Measurements from ENCODE around the gene GPATCH2L.

- TF ChIP-seq EZH2 (IDR thresholded peaks at IDR 0.05; ENCODE audit: insufficient read depth, poor library complexity, severe bottlenecking) (no peak), EZH2phosphoT487 (IDR thresholded peaks at IDR 0.05; ENCODE audit: insufficient read depth, low read depth) (no peak)
These were observed 25.6 kb upstream of the GPATCH2L start for GRCh38 chr14:76126076-76126475.

Measured in GM23248 (cell line).